Measurements from ENCODE around the gene PTPN21. TPM values are rescaled to one million over a fixed set of nuclear protein-coding genes. Genes with fewer than 3 reads are reported as not detected.
A peak's percentile ranks its signal among the peaks of the same experiment; 100 is the strongest.

Gene PTPN21
- total and polyA plus RNA-seq, 2 of the 13 experiments (the other 11 are each of a cell fraction or from before 2014, with no cell fraction given): 2.0 to 3.7 TPM

GRCh38 chr14:88562831-88563686, 8.3 kb upstream of the PTPN21 start, which contains the start of gene ZC3H14 (continued):
- peak; percentile 65 for TF ChIP-seq SKIL (CRISPR knock-in tag; IDR thresholded peaks at IDR 0.05; ENCODE audit: borderline replicate concordance)
- no peak for TF ChIP-seq ZSCAN9 (CRISPR knock-in tag; IDR thresholded peaks at IDR 0.05; ENCODE audit: borderline replicate concordance)
- TF ChIP-seq ZNF616 (CRISPR knock-in tag; IDR thresholded peaks at IDR 0.05; ENCODE audit: low read depth): no peak
- TF ChIP-seq ZNF891 (CRISPR knock-in tag; IDR thresholded peaks at IDR 0.05): peak; percentile 93
- TF ChIP-seq SAFB2 (CRISPR knock-in tag; IDR thresholded peaks at IDR 0.05; ENCODE audit: borderline replicate concordance, low read depth): peak; percentile 92
- peak; percentile 51; the same call in 1 of the 2 replicates for TF ChIP-seq WIZ (CRISPR knock-in tag; IDR thresholded peaks at IDR 0.05)
- TF ChIP-seq KAT2B (IDR thresholded peaks at IDR 0.05; ENCODE audit: borderline replicate concordance, low read depth, low read length): no peak
- TF ChIP-seq ZNF607 (CRISPR knock-in tag; IDR thresholded peaks at IDR 0.05; ENCODE audit: borderline replicate concordance): peak; percentile 80; the same call in 1 of the 2 replicates
- TF ChIP-seq NR3C1 (CRISPR knock-in tag; IDR thresholded peaks at IDR 0.05): no peak
- no peak for TF ChIP-seq ZNF766 (CRISPR knock-in tag; IDR thresholded peaks at IDR 0.05; ENCODE audit: borderline replicate concordance)
- no peak for TF ChIP-seq SP140L (CRISPR knock-in tag; IDR thresholded peaks at IDR 0.05; ENCODE audit: borderline replicate concordance)
- TF ChIP-seq HMGXB4 (CRISPR knock-in tag; IDR thresholded peaks at IDR 0.05; ENCODE audit: borderline replicate concordance in 1 of 2, low read depth in 1 of 2): peak in 1 of 2 experiments; percentile 95
- TF ChIP-seq SCMH1 (CRISPR knock-in tag; IDR thresholded peaks at IDR 0.05; ENCODE audit: borderline replicate concordance): no peak
- TF ChIP-seq ZNF850 (CRISPR knock-in tag; conservative IDR thresholded peaks at IDR 0.05): peak; percentile 71; the same call in 1 of the 2 replicates
- TF ChIP-seq ARNT (IDR thresholded peaks at IDR 0.05): no peak
- TF ChIP-seq TEAD3 (CRISPR knock-in tag; optimal IDR thresholded peaks at IDR 0.05; ENCODE audit: borderline replicate concordance): peak; percentile 55
- TF ChIP-seq ZNF740 (CRISPR knock-in tag; IDR thresholded peaks at IDR 0.05): no peak
- 0 out of 2 replicates have a peak, but pooled peaks have one; percentile 79 for TF ChIP-seq ZNF713 (CRISPR knock-in tag; IDR thresholded peaks at IDR 0.05)
- TF ChIP-seq ZNF281 (CRISPR knock-in tag; IDR thresholded peaks at IDR 0.05; ENCODE audit: borderline replicate concordance): no peak; the same call in 1 of the 2 replicates
- no peak; the same call in 1 of the 2 replicates for TF ChIP-seq ZNF143 (CRISPR knock-in tag; IDR thresholded peaks at IDR 0.05)
- peak; percentile 75 for TF ChIP-seq ZNF547 (CRISPR knock-in tag; IDR thresholded peaks at IDR 0.05)
- no peak for TF ChIP-seq U2AF2 (IDR thresholded peaks at IDR 0.05; ENCODE audit: low read depth, low read length)
